ENCODE data around the gene CDK5.
A peak's percentile ranks its signal among the peaks of the same experiment; 100 is the strongest.

CDK5 gene

GRCh38 chr7:151017953-151018420 lies 39.7 kb downstream of the CDK5 start:
- Histone ChIP-seq H3K9ac (ENCODE audit: low read depth, low read length) (no peak overlapping the region), H3K9me3 (ENCODE audit: control insufficient read depth, insufficient read depth, low read length) (no peaks in the 10 kb centered on the region), H3K4me3 (ENCODE audit: low read depth, low read length) (peak overlapping the region; percentile 47; the same call in 1 of the 2 replicates), H3K27ac (ENCODE audit: low read depth, low read length) (no peak overlapping the region), H3K27me3 (ENCODE audit: control insufficient read depth, insufficient read depth, low read length) (peaks cover 53% of the 10 kb centered on the region), H3K4me1 (ENCODE audit: control insufficient read depth, insufficient read depth, low read length) (peaks cover 10% of the 10 kb centered on the region; the same call in 1 of the 2 replicates), H3K36me3 (ENCODE audit: control insufficient read depth, insufficient read depth, low read length) (no peaks in the 10 kb centered on the region)

DNA sequence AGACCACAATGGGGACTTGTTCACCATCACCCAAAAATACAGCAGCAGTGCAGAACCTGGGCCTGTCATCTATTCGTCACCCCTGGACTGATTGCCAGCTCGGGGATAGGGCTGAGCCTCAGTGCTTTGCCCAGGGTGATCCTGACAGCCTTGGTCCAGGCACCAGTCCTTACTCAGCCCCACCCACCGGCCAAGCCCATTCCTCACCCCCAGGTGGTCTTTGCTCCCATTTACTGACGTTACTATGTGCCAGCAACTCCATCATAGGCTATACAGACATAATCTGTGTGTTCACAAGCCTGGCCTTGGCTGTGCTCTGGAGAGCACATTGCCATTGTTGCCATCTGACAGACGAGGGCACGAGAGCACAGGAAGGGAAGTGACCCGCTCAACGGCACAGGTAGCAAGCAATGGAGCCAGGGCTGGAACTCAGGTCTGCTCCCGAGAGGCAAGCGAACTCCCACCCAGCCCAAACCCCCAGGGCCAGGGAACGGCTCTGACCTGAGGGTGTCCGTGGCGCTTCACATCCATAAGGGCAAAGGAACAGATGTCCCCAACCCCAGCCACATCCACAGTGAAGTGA lies 40.2 kb downstream of the CDK5 start:
- Histone ChIP-seq H3K4me1 (ENCODE audit: control insufficient read depth, insufficient read depth, low read length) (peaks cover 13% of the 10 kb centered on the region; the same call in 1 of the 2 replicates), H3K4me3 (ENCODE audit: low read depth, low read length) (no peak overlapping the region), H3K36me3 (ENCODE audit: control insufficient read depth, insufficient read depth, low read length) (no peaks in the 10 kb centered on the region), H3K27ac (ENCODE audit: low read depth, low read length) (no peak overlapping the region), H3K27me3 (ENCODE audit: control insufficient read depth, insufficient read depth, low read length) (peaks cover 56% of the 10 kb centered on the region), H3K9ac (ENCODE audit: low read depth, low read length) (no peak overlapping the region), H3K9me3 (ENCODE audit: control insufficient read depth, insufficient read depth, low read length) (no peaks in the 10 kb centered on the region)

DNA sequence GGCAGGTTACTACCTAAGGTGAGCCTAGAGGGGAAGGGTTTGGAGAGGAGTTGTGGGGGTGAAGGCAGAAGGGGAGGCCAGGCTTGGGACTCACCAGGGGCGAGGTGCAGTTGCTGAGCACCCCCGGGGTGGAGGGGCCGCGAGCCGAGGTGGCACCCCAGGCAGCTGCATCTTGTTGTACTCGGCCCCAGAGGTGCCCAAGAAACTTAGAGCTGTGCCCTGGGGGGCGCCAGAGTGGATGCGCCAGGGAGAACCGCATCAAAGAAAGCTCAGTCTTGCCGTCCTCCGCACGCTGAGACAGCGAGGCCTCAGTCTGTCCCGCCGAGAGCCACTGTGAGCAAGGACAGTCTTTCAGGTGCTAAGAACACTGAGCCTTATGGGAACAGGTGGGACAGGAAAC lies 40.8 kb downstream of the CDK5 start:
- no peaks in the 10 kb centered on the region for H3K36me3 ChIP-seq (ENCODE audit: control insufficient read depth, insufficient read depth, low read length)
- H3K4me3 ChIP-seq (ENCODE audit: low read depth, low read length) = no peak overlapping the region
- H3K27ac ChIP-seq (ENCODE audit: low read depth, low read length) = no peak overlapping the region
- H3K4me1 ChIP-seq (ENCODE audit: control insufficient read depth, insufficient read depth, low read length) = peaks cover 15% of the 10 kb centered on the region; the same call in 1 of the 2 replicates
- no peaks in the 10 kb centered on the region for H3K9me3 ChIP-seq (ENCODE audit: control insufficient read depth, insufficient read depth, low read length)
- peaks cover 61% of the 10 kb centered on the region for H3K27me3 ChIP-seq (ENCODE audit: control insufficient read depth, insufficient read depth, low read length)
- no peak overlapping the region for H3K9ac ChIP-seq (ENCODE audit: low read depth, low read length)

- H3K4me3 ChIP-seq (ENCODE audit: low read depth, low read length) = no peak overlapping the region
- H3K27ac ChIP-seq (ENCODE audit: low read depth, low read length) = no peak overlapping the region
- H3K9ac ChIP-seq (ENCODE audit: low read depth, low read length) = no peak overlapping the region
- H3K4me1 ChIP-seq (ENCODE audit: control insufficient read depth, insufficient read depth, low read length) = peaks cover 15% of the 10 kb centered on the region; the same call in 1 of the 2 replicates
- no peaks in the 10 kb centered on the region for H3K36me3 ChIP-seq (ENCODE audit: control insufficient read depth, insufficient read depth, low read length)
- H3K27me3 ChIP-seq (ENCODE audit: control insufficient read depth, insufficient read depth, low read length) = peaks cover 63% of the 10 kb centered on the region
- no peaks in the 10 kb centered on the region for H3K9me3 ChIP-seq (ENCODE audit: control insufficient read depth, insufficient read depth, low read length)
Measured at GRCh38 chr7:151016505-151016904, 41.2 kb downstream of the CDK5 start.

- Histone ChIP-seq H3K27me3 (ENCODE audit: control insufficient read depth, insufficient read depth, low read length) (peaks cover 60% of the 10 kb centered on the region), H3K9ac (ENCODE audit: low read depth, low read length) (no peak overlapping the region)
Measured at GRCh38 chr7:151015967-151016366, 41.7 kb downstream of the CDK5 start.

DNA sequence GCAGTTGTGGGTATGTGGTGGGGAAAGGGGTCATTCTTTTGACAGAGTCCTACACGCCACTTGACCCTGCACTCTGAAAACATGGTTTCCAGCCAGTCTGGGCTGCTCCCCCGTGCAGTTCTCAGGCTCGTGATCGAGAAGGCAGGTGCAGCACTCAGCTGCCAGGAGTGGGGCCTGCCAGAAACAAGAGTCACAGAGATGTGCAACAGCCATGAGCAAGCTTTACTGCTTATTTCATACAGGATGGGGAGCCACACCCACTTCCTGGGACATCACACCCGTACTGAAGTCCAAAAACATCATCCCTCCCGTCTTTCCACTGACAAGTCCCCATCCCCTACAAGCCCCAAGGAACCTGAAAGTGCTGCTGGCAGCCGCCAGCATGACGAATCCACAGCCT lies 42.7 kb downstream of the CDK5 start:
- Histone ChIP-seq H3K4me3 (ENCODE audit: low read depth, low read length) (no peak overlapping the region), H3K36me3 (ENCODE audit: control insufficient read depth, insufficient read depth, low read length) (no peaks in the 10 kb centered on the region), H3K9me3 (ENCODE audit: control insufficient read depth, insufficient read depth, low read length) (no peaks in the 10 kb centered on the region), H3K4me1 (ENCODE audit: control insufficient read depth, insufficient read depth, low read length) (peaks cover 23% of the 10 kb centered on the region; the same call in 1 of the 2 replicates), H3K27ac (ENCODE audit: low read depth, low read length) (no peak overlapping the region), H3K27me3 (ENCODE audit: control insufficient read depth, insufficient read depth, low read length) (peaks cover 50% of the 10 kb centered on the region), H3K9ac (ENCODE audit: low read depth, low read length) (no peak overlapping the region)

More at GRCh38 chr7:151015967-151016366, 41.7 kb downstream of the CDK5 start:
- Histone ChIP-seq H3K9me3 (ENCODE audit: control insufficient read depth, insufficient read depth, low read length) (no peaks in the 10 kb centered on the region), H3K36me3 (ENCODE audit: control insufficient read depth, insufficient read depth, low read length) (no peaks in the 10 kb centered on the region), H3K4me1 (ENCODE audit: control insufficient read depth, insufficient read depth, low read length) (peaks cover 15% of the 10 kb centered on the region; the same call in 1 of the 2 replicates), H3K4me3 (ENCODE audit: low read depth, low read length) (no peak overlapping the region), H3K27ac (ENCODE audit: low read depth, low read length) (no peak overlapping the region)

- Histone ChIP-seq H3K27ac (ENCODE audit: low read depth, low read length) (no peak overlapping the region), H3K27me3 (ENCODE audit: control insufficient read depth, insufficient read depth, low read length) (peaks cover 39% of the 10 kb centered on the region), H3K4me3 (ENCODE audit: low read depth, low read length) (peak overlapping the region; percentile 61), H3K36me3 (ENCODE audit: control insufficient read depth, insufficient read depth, low read length) (no peaks in the 10 kb centered on the region), H3K4me1 (ENCODE audit: control insufficient read depth, insufficient read depth, low read length) (peaks cover 20% of the 10 kb centered on the region; the same call in 1 of the 2 replicates), H3K9me3 (ENCODE audit: control insufficient read depth, insufficient read depth, low read length) (no peaks in the 10 kb centered on the region), H3K9ac (ENCODE audit: low read depth, low read length) (0 out of 2 replicates have a peak overlapping the region, but pooled peaks have one; percentile 45)
Measured at GRCh38 chr7:151013733-151014497, 43.8 kb downstream of the CDK5 start.

GRCh38 chr7:151013356-151013732 lies 44.4 kb downstream of the CDK5 start:
- peaks cover 22% of the 10 kb centered on the region; the same call in 1 of the 2 replicates for H3K4me1 ChIP-seq (ENCODE audit: control insufficient read depth, insufficient read depth, low read length)
- no peak overlapping the region for H3K9ac ChIP-seq (ENCODE audit: low read depth, low read length)
- no peak overlapping the region for H3K27ac ChIP-seq (ENCODE audit: low read depth, low read length)
- H3K9me3 ChIP-seq (ENCODE audit: control insufficient read depth, insufficient read depth, low read length) = no peaks in the 10 kb centered on the region
- peaks cover 34% of the 10 kb centered on the region for H3K27me3 ChIP-seq (ENCODE audit: control insufficient read depth, insufficient read depth, low read length)
- H3K4me3 ChIP-seq (ENCODE audit: low read depth, low read length) = peak overlapping the region; percentile 52
- no peaks in the 10 kb centered on the region for H3K36me3 ChIP-seq (ENCODE audit: control insufficient read depth, insufficient read depth, low read length)

DNA sequence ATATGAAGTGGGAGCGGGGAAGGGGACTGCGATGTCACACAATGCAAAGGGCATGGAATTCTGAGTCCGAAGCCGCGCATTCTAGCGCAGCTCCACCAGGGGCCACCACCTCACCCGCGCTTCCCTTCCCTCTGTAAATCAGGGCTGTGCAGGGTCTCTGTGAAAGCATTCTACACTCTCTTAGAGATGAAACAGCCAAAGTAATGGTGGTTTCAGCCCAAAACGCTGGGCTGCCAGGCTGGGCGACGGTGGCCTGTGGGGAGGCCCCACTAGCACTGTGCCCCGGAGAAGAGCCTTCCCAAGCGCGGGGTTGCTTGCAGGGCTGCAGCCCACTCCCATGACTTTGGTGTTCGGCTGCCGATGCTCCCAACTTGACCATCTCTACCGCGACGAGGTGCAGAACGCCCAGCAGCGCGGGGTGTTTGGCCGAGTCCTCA lies 44.8 kb downstream of the CDK5 start:
- peak overlapping the region; percentile 52 for H3K4me3 ChIP-seq (ENCODE audit: low read depth, low read length)
- H3K9me3 ChIP-seq (ENCODE audit: control insufficient read depth, insufficient read depth, low read length) = no peaks in the 10 kb centered on the region
- no peak overlapping the region for H3K9ac ChIP-seq (ENCODE audit: low read depth, low read length)
- no peak overlapping the region for H3K27ac ChIP-seq (ENCODE audit: low read depth, low read length)
- H3K36me3 ChIP-seq (ENCODE audit: control insufficient read depth, insufficient read depth, low read length) = no peaks in the 10 kb centered on the region
- peaks cover 25% of the 10 kb centered on the region; the same call in 1 of the 2 replicates for H3K4me1 ChIP-seq (ENCODE audit: control insufficient read depth, insufficient read depth, low read length)
- H3K27me3 ChIP-seq (ENCODE audit: control insufficient read depth, insufficient read depth, low read length) = peaks cover 30% of the 10 kb centered on the region

DNA sequence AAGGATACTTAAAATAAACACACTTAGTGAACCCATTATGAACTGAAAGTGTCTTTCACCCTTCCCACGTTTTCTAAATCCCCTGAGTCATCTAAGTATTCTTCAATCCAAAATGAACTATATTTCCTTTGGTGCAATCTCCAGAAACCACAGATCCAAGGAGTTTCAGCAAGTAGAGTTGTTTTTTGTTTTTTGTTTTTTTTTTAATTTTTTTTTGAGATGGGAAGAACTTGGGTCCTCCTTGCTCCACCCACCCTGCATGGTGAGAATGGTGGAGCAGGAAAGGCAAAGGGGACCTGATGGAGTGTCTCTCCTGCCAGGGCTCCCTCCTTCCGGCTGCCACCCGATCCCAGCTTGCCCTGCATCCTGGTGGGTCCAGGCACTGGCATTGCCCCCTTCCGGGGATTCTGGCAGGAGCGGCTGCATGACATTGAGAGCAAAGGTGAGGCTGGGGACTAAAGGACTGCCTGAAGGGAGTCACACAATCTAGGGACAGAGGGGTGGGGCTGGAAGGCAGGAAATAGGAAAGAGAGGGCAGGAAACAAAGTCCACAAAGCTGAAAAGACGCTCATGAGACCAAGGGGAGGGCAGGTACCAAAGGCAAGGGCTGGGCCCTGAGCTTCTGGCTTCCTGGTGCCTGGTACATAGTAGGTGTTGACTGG lies 45.5 kb downstream of the CDK5 start:
- H3K36me3 ChIP-seq (ENCODE audit: control insufficient read depth, insufficient read depth, low read length) = no peaks in the 10 kb centered on the region
- no peak overlapping the region for H3K27ac ChIP-seq (ENCODE audit: low read depth, low read length)
- H3K9ac ChIP-seq (ENCODE audit: low read depth, low read length) = no peak overlapping the region
- peaks cover 22% of the 10 kb centered on the region for H3K27me3 ChIP-seq (ENCODE audit: control insufficient read depth, insufficient read depth, low read length)
- H3K4me3 ChIP-seq (ENCODE audit: low read depth, low read length) = no peak overlapping the region
- H3K9me3 ChIP-seq (ENCODE audit: control insufficient read depth, insufficient read depth, low read length) = no peaks in the 10 kb centered on the region
- peaks cover 30% of the 10 kb centered on the region; the same call in 1 of the 2 replicates for H3K4me1 ChIP-seq (ENCODE audit: control insufficient read depth, insufficient read depth, low read length)
